ENCODE measurements around the gene JAKMIP1.

GRCh38 chr4:6172093-6172926 is 28.0 kb downstream of the JAKMIP1 start:
- no peak for TF ChIP-seq CTCF (IDR thresholded peaks at IDR 0.05)
- TF ChIP-seq EP300 (IDR thresholded peaks at IDR 0.05): no peak
